Measurements from ENCODE around the gene PTBP1.
"Not testable (repeated sequence)": the region's sequence is repeated elsewhere in the genome, so short reads cannot be mapped to it uniquely, and the experiment has no call there.

The PTBP1 gene

DNA sequence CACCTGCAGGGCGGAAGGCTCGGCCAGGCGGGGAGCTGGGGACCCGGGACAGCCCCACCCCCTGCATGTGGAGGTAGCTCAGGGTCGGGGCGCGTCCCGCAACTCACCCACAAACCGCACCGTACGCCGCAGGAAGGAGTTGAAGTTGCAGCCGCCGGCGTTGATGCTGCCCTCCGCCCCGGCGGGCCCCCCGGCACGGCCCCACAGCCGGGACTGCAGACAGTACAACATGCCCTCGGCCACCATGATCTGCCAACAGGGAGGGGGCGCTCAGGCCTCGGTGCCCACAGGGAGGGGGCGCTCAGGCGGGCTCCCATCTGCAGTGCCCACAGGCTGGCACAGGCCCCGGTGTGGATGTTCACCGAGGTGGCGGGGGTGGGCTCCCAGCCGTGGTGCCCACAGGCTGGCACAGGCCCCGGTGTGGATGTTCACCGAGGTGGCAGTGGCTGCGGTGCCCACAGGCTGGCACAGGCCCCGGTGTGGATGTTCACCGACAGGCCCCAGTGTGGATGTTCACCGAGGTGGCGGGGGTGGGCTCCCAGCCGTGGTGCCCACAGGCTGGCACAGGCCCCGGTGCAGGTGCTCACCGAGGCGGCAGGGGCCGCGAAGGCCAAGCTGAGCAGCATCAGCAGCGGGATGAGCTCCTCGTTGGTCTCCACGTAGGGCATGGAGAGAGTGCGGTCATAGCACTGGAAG lies 18.0 kb downstream of the PTBP1 start:
- Mint-ChIP-seq H3K36me3 (ENCODE audit: low read depth) (peaks cover 32% of the 10 kb centered on the region), H3K27ac (no peak overlapping the region), H3K4me3 (no peak overlapping the region), H3K4me1 (ENCODE audit: low read depth) (peaks cover 9% of the 10 kb centered on the region), H3K27me3 (no peaks in the 10 kb centered on the region), H3K9me3 (peaks cover 11% of the 10 kb centered on the region)
- intact Hi-C loops (cut with micrococcal nuclease): no loop called here

DNA sequence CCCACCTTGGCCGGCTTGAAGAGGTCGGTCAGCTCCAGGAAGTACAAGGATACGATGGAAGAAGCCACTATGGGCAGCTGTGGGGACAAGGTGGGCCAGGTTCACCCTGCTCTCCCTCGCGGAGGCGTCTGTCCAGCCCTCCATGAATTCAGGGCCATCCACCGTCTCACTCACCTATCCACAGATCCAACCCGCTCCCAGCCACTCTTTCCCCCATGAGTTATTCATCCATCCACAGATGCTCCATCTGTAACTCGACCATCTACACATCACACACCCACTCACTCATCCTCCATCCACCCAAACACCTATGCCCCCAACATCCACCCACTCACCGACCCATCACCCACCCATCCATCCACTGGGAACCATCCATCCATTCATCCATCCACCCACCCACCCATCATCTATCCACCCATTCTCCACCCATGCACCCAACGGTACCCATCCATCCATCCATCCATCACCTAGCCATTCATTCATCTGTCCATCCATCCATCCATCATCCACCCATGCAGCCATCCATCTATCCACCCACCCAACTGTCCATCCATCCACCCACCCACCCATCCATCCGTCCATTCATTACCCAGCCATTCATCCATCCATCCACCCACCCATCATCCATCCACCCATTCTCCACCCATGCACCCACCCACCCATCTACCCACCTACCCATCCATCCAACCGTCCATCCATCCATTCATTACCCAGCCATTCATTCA lies 18.7 kb downstream of the PTBP1 start:
- no peak overlapping the region for H3K27ac Mint-ChIP-seq
- no peak overlapping the region for H3K4me3 Mint-ChIP-seq
- no peaks in the 10 kb centered on the region for H3K27me3 Mint-ChIP-seq
- H3K9me3 Mint-ChIP-seq: peaks cover 11% of the 10 kb centered on the region
- H3K36me3 Mint-ChIP-seq (ENCODE audit: low read depth): peaks cover 25% of the 10 kb centered on the region
- peaks cover 9% of the 10 kb centered on the region for H3K4me1 Mint-ChIP-seq (ENCODE audit: low read depth)
- intact Hi-C loops (cut with micrococcal nuclease): no loop called here

DNA sequence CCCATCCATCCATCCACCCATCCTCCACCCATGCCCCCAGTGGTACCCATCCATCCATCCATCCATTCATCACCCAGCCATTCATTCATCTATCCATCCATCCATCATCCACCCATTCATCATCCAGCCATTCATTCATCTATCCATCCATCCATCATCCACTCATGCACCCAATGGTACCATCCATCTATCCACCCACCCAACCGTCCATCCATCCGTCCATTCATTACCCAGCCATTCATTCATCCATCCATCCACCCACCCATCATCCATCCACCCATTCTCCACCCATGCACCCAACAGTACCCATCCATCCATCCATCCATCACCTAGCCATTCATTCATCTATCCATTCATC lies 19.2 kb downstream of the PTBP1 start:
- intact Hi-C loops (cut with micrococcal nuclease): no loop called here
- Mint-ChIP-seq H3K27ac (no peak overlapping the region), H3K9me3 (peaks cover 11% of the 10 kb centered on the region), H3K4me1 (ENCODE audit: low read depth) (peaks cover 9% of the 10 kb centered on the region), H3K4me3 (no peak overlapping the region), H3K27me3 (peaks cover 1% of the 10 kb centered on the region), H3K36me3 (ENCODE audit: low read depth) (peaks cover 20% of the 10 kb centered on the region)

DNA sequence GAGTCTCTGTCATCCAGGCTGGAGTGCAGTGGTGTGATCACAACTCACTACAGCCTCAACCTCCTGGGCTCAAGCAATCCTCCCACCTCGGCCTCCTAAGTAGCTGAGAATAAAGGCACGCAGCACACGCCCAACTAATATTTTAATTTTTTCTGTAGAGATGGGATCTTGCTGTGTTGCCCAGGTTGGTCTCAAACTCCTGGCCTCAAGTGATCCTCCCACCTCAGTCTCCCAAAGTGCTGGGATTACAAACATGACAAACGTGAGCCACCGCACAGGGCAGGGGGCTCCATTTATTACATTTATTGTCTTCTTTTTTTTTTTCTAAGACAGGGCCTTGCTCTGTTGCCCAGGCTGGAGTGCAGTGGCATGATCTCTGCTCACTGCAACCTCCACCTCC lies 23.0 kb downstream of the PTBP1 start:
- Mint-ChIP-seq H3K9me3 (peaks cover 11% of the 10 kb centered on the region), H3K27me3 (peaks cover 11% of the 10 kb centered on the region), H3K4me1 (ENCODE audit: low read depth) (peaks cover 32% of the 10 kb centered on the region)
- H3K27ac Mint-ChIP-seq; H3K4me3 Mint-ChIP-seq; H3K36me3 Mint-ChIP-seq (ENCODE audit: low read depth); intact Hi-C loops (cut with micrococcal nuclease): not testable (repeated sequence)

DNA sequence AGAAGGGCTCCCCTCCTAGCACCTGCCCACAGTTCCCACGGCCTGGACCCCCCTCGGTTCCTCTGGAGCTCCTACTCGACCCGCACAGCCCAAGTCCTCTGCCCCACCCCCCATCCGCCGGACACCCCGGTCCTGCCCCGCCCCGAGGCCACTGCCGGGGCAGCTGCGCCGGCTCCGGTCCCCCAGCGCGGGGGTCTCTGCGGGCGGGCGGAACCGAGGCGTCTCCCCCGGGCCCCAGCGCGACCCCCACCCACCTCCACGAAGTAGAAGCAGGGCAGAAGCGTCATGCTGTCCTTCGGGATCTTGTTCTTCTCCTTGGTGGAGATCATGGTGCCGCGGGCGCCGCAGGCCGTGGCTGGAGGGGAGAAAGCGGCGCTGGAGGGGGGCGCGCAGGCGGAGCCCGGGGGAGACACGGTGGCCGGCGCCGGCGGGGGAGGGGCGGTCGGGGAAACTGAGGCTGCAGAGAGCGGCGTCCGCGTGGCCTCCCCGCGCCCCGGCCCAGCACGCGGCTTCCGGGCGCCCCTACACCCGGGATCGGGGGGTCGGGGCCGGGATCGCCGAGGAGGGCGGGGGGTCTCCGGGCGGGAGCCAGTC lies 24.1 kb downstream of the PTBP1 start:
- peak overlapping the region; percentile 73 for H3K4me3 Mint-ChIP-seq
- intact Hi-C loops (cut with micrococcal nuclease): no loop called here
- H3K4me1 Mint-ChIP-seq (ENCODE audit: low read depth): peaks cover 32% of the 10 kb centered on the region

DNA sequence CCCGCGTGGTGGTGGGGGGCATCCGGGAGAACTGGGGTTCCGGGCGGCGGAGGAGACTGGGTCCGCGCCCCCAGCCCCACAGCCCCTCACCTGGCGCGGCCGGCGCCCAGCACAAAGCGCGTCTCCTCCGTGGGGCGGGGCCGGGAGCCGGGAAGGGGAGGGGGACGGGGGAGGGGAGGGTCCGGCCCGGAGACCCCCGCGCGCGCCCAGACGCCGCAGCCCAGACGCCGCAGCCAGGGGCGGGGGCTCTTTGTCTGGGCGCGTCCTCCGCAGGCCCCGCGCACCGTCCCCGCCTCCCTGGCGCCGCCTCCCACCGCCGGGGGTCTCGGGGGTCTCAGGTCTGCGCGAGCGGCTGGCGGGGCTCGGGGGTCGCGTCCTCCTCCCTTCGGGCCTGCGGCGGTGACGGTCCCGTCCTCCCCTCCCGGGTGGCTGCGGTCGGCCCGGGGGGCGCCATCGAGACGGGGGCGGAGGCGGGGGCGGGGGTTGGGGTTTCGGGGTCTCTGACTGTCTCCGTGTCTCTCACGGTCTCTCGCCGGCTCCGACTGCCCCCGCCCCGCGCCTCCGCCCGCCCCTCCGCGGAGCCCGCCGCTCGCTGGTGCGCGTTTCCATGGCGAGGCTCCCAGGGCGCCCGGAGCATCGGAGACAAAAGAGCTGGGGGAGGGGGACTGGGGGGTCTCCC lies 24.7 kb downstream of the PTBP1 start, which contains the start of gene PLPPR3:
Gene PLPPR3 (minus strand): TSS at position 131 of the 679 bp plus-strand sequence. CDS start 396 bp downstream, outside the sequence.
- H3K9me3 Mint-ChIP-seq: no peaks in the 10 kb centered on the region
- H3K4me3 Mint-ChIP-seq: peak within 1 kb of the TSS; percentile 73
- H3K27ac Mint-ChIP-seq: peak within 1 kb of the TSS; percentile 32

More for the DNA sequence above, 24.1 kb downstream of the PTBP1 start:
- Mint-ChIP-seq H3K9me3 (peaks cover 6% of the 10 kb centered on the region), H3K36me3 (ENCODE audit: low read depth) (no peaks in the 10 kb centered on the region), H3K27me3 (peaks cover 11% of the 10 kb centered on the region), H3K27ac (peak overlapping the region; percentile 32)

DNA sequence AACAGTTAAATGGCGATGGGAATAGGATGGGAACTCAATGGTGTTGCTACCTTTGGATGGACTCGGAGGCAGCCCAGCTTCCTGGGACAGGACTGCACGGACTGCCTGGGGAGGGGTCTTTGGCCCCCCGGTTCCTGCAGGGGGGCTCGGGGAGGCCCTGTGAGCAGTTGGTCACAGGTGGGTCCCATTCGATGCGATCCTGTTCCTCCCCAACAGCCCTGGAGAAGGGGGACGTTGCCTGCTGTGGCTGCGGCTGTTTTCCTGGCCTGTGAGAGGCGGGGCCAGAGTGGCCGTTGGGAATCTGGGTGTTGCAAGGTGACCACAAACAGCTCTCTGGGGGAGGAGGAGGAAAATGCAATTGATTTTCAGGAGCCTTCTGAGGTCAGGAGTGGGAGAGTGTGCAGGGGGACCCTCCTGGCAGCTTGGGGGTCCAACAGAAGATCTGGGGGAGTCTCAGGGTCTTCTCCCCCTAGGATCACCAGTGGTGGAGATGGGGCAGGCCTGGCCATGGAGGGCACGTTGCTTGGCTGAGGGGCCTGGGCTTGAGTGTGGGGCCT lies 26.4 kb downstream of the PTBP1 start:
- Mint-ChIP-seq H3K9me3 (no peaks in the 10 kb centered on the region), H3K36me3 (ENCODE audit: low read depth) (no peaks in the 10 kb centered on the region), H3K4me3 (peak overlapping the region; percentile 21), H3K4me1 (ENCODE audit: low read depth) (peaks cover 39% of the 10 kb centered on the region), H3K27ac (peak overlapping the region; percentile 84), H3K27me3 (peaks cover 12% of the 10 kb centered on the region)
- intact Hi-C loops (cut with micrococcal nuclease): no loop called here

More for the DNA sequence above, 24.7 kb downstream of the PTBP1 start, which contains the start of gene PLPPR3:
- Mint-ChIP-seq H3K36me3 (ENCODE audit: low read depth) (no peaks in the 10 kb centered on the region), H3K27me3 (peaks cover 11% of the 10 kb centered on the region), H3K4me1 (ENCODE audit: low read depth) (peaks cover 25% of the 10 kb centered on the region)
- intact Hi-C loops (cut with micrococcal nuclease): no loop called here

DNA sequence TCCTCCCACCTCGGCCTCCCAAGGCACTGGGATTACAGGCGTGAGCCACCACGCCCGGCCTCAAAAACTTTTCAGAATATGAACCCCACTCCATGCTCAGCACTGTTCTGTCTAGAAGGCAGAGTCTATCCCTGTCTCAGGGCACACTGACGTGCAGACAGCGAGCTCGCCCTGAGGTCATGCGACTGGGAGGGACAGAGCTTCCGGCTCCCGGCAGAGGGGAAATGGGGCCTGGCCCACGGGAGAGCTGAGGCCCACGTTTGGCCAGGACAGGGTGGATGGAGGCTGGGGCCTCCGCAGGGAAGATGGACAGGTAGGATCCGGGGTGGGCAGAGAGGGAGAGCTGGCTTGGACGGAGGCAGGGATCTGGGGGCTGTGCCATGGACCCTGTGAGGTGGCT lies 27.6 kb downstream of the PTBP1 start:
- intact Hi-C loops (cut with micrococcal nuclease): no loop called here
- peak overlapping the region; percentile 84 for H3K27ac Mint-ChIP-seq
- H3K4me3 Mint-ChIP-seq: peak overlapping the region; percentile 67
- H3K9me3 Mint-ChIP-seq: no peaks in the 10 kb centered on the region
- peaks cover 22% of the 10 kb centered on the region for H3K27me3 Mint-ChIP-seq
- H3K4me1 Mint-ChIP-seq (ENCODE audit: low read depth): peaks cover 49% of the 10 kb centered on the region
- H3K36me3 Mint-ChIP-seq (ENCODE audit: low read depth): no peaks in the 10 kb centered on the region

DNA sequence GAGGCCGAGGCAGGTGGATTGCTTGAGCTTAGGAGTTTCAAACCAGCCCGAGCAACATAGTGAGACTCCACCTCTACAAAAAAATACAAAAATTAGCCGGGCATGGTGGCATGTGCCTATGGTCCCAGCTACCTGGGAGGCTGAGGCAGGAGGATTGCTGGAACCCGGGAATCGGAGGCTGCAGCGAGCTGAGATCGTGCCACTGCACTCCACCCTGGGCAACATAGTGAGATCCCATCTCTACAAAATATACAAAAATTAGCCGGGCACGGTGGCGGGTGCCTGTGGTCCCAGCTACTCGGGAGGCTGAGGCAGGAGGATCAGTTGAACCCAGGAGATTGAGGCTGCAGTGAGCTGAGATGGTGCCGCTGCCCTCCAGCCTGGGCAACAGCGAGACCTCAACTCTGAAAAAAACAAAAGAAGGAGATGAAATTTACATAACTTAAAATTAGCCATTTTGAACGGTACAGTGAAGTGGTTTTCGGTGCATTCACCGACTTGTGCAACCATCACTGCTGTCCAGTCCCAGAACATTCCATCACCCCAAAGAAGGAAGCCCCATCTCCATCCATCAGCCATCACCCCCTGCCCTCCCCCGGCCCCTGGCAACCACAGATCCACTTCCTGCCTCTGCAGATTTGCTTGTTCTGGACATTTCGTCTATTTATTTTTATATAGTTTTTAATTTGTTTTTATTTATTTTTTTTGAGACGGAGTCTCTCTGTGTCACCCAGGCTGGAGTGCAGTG lies 28.8 kb downstream of the PTBP1 start:
- H3K9me3 Mint-ChIP-seq: no peaks in the 10 kb centered on the region
- peaks cover 49% of the 10 kb centered on the region for H3K4me1 Mint-ChIP-seq (ENCODE audit: low read depth)
- H3K27ac Mint-ChIP-seq: peak overlapping the region; percentile 34
- H3K4me3 Mint-ChIP-seq: no peak overlapping the region
- no peaks in the 10 kb centered on the region for H3K36me3 Mint-ChIP-seq (ENCODE audit: low read depth)
- peaks cover 29% of the 10 kb centered on the region for H3K27me3 Mint-ChIP-seq
- intact Hi-C loops (cut with micrococcal nuclease): no loop called here

DNA sequence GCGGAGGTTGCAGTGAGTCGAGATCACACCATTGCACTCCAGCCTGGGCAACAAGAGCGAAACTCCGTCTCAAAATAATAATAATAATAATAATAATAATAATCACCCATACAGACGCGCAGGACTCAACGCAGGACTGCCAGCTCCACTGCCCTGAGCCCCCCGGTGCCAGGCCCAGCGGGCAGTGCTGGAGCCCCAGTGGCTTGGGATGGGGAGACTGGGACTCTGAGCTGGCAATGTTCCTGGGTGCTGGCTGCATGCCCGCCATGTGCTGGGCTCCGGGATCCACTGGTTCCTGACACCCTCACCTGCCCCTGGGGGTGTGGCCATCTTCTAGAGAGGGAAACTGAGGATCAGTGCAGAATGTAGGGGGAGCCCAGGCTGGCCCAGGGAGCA lies 30.1 kb downstream of the PTBP1 start:
- intact Hi-C loops (cut with micrococcal nuclease): no loop called here

DNA sequence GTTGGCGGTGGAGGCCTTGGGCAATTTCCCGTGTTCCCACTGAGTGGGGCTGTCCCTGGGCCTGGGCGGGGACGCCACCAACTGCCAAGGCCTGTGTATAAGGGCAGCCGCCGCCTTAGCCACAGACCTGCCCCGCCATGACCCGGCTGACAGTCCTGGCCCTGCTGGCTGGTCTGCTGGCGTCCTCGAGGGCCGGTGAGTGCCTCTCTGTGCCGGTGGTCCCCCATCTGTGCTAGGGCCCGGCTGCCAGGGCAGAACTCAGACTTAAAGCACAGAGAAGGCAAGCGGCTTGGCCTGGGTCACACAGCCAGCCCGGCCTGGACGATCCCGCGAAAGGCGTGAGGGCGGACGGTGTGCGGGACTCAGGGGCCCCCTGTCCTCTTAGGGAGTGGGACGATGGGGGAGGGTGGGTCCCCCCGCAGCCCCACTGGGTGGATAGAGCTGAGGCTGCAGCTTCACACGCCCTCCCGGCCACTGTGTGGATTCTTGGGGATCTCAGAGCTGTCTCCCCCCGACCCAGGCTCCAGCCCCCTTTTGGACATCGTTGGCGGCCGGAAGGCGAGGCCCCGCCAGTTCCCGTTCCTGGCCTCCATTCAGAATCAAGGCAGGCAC lies 30.6 kb downstream of the PTBP1 start, which contains the start of gene AZU1:
Gene AZU1 (plus strand): TSS at position 128 of the 612 bp plus-strand sequence. CDS start 10 bp downstream, at position 138.
- H3K4me3 Mint-ChIP-seq: peak within 1 kb of the TSS; percentile 55
- peak within 1 kb of the TSS; percentile 74 for H3K27ac Mint-ChIP-seq
- H3K4me1 Mint-ChIP-seq (ENCODE audit: low read depth): peaks cover 47% of the 10 kb centered on the region
- peaks cover 34% of the 10 kb centered on the region for H3K27me3 Mint-ChIP-seq
- intact Hi-C loops (cut with micrococcal nuclease): no loop called here
- no peaks in the 10 kb centered on the region for H3K36me3 Mint-ChIP-seq (ENCODE audit: low read depth)
- no peaks in the 10 kb centered on the region for H3K9me3 Mint-ChIP-seq

More for the DNA sequence above, 30.1 kb downstream of the PTBP1 start:
- no peaks in the 10 kb centered on the region for H3K36me3 Mint-ChIP-seq (ENCODE audit: low read depth)
- peak overlapping the region; percentile 74 for H3K27ac Mint-ChIP-seq
- H3K4me1 Mint-ChIP-seq (ENCODE audit: low read depth): peaks cover 49% of the 10 kb centered on the region
- H3K4me3 Mint-ChIP-seq: no peak overlapping the region
- no peaks in the 10 kb centered on the region for H3K9me3 Mint-ChIP-seq
- peaks cover 36% of the 10 kb centered on the region for H3K27me3 Mint-ChIP-seq

DNA sequence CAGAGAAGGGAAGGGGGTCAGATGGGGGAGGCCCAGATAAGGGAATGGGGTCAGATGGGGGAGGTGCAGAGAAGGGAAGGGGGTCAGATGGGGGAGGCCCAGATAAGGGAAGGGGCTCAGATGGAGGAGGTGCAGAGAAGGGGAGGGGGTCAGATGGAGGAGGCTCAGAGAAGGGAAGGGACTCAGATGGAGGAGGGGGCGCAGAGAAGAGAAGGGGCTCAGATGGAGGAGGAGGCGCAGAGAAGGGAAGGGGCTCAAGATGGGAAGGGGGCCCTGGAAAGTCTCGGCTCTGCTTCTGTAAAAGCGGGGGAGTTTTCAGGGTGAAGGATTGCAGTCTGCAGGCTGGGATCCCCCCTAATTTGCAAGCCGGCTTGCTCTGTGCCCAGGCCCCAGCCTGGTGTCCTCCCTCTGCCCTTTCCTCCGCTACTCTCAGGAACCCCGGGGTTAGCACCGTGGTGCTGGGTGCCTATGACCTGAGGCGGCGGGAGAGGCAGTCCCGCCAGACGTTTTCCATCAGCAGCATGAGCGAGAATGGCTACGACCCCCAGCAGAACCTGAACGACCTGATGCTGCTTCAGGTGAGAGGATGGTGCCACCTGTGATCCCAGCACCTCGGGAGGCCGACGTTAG lies 32.0 kb downstream of the PTBP1 start:
- Mint-ChIP-seq H3K27me3 (peaks cover 29% of the 10 kb centered on the region), H3K27ac (peak overlapping the region; percentile 60), H3K36me3 (ENCODE audit: low read depth) (no peaks in the 10 kb centered on the region), H3K9me3 (no peaks in the 10 kb centered on the region), H3K4me1 (ENCODE audit: low read depth) (peaks cover 36% of the 10 kb centered on the region), H3K4me3 (no peak overlapping the region)
- intact Hi-C loops (cut with micrococcal nuclease): no loop called here

All from dendritic cell treated with granulocyte-macrophage colony-stimulating factor and Interleukin-4, amounts not matched to agents 40 ng/mL and 50 ng/mL, for 4 days (primary cell).